ENCODE measurements around the gene SLC35G3.
"Not testable (repeated sequence)": the region's sequence is repeated elsewhere in the genome, so short reads cannot be mapped to it uniquely, and the experiment has no call there.

SLC35G3 gene

DNA sequence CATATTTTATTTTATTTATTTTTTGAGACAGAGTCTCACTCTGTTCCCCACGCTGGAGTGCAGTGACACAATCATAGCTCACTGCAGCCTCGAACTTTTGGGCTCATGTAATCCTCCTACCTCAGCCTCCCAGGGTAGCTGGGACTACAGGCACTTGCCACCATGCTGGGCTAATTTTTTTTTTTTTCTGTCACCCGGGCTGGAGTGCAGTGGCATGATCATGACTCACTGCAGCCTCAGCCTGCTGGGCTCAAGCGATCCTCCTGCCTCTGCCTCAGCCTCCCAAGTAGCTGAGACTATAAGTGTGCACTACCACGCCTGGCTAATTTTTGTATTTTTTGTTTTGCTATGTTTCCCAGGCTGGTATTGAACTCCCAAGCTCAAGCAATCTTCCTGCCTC lies 29.5 kb downstream of the SLC35G3 start:
- peak; percentile 22 for DNase-seq (ENCODE audit: low read depth)

DNA sequence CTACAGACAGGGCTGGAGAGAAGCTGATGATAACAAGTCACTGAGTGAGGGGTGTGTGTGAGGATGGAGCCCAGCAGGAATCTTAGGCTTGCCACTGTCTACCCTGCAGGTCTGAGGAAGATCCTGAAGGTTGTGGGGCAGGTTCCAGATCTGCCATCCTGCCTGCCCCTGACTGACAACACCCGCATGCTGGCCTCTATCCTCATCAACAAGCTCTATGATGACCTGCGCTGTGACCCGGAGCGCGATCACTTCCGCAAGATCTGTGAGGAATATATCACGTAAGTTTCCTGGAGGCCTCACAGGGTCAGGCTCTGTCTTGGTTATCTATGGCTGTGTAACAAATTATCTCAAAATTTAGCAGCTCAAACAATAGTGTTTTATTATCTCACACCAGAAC lies 30.3 kb downstream of the SLC35G3 start:
- DNase-seq (ENCODE audit: low read depth): no peak

DNA sequence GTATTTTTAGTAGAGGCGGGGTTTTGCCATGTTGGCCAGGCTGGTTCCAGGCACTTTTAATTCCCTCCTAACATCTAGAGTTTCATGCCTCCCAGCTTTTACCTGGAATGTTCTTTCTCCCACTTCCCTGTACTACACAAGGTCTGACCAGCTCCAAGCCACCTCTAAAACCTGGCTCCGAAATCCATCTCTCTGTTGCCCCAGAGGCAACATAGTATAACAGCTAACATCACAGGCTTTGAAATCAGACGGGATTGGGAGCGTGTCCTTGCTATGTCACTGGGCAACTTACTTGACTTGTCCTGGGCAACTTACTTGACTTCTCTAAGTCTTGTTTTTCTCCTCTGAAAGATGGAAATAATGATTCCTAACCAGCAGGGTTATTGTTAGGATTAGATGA lies 31.4 kb downstream of the SLC35G3 start:
- no peak for DNase-seq (ENCODE audit: low read depth)

- no peak for DNase-seq (ENCODE audit: low read depth)
Observed at GRCh38 chr17:35161281-35161761, 32.9 kb downstream of the SLC35G3 start.

DNA sequence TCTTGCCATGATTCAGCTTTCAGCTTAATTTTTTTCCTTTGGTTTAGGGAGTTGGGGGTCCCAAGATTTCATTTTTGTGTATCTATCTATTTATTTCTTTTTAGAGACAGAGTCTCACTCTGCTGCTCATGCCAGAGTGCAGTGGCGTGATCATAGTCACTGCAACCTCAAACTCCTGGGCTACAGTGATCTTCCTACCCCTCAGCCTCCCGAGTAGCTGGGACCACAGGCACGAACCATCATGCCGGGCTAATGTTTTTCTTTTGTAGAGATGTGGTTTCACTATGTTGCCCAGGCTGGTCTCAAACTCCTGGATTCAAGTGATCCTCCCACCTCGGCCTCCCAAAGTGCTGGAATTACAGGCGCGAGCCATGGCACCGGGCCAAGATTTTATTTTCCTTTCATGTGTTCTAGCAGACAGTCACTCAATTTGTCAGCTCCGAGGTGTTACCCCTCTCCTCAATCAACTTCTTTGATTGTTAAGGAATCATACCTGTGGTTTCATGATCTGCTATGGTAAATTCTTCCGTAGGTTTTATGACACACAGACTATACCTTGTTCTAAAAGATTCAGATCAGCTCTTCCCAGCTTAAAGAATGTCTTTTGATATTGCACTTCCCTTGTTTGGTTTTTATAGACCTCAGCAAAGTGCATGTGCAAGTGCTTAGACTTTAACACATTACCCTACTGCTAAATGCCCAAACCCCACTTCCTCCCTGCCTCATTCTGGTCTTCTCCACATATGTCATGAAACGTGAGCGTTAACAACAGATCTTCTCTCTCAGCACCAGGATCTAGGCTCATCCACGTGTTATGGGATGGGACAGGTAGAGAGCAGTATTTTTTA lies 33.6 kb downstream of the SLC35G3 start:
- DNase-seq (ENCODE audit: low read depth): no peak

DNA sequence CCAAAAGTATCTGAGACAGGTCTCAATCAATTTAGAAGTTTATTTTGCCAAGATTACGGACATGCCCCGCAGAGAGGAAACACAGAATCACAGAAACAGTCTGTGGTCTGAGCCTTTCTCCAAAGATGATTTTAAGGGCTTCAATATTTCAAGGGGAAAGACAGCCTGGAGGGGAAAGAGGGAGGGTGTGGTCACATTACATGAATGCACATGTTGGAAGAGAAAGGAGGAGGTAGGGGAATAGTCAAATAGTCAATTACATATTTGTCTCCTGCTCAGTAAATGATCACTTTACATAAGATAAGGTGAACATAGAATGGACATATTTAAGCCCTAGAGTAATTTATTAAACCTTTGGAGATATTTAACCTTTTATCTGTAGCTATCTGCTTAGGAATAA lies 34.3 kb downstream of the SLC35G3 start:
- no peak for DNase-seq (ENCODE audit: low read depth)

DNA sequence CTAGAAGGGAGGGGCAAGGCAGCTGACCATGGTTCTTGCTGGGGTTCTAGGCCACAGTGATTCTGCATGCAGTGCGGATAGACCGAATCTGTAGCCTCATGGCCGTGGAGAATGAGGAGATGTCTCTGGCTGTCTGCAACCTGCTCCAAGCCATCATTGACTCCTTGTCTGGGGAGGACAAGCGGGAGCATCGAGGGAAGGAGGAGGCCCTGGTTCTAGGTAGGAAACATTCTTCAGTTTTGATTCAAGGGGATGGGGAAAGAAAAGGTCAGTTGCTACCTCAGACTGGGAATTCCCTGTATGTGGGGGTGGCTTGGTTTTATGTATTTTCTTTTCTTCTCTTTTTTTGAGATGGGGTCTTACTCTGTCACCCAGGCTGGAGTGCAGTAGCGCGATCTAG lies 38.9 kb downstream of the SLC35G3 start:
- DNase-seq (ENCODE audit: low read depth): no peak

DNA sequence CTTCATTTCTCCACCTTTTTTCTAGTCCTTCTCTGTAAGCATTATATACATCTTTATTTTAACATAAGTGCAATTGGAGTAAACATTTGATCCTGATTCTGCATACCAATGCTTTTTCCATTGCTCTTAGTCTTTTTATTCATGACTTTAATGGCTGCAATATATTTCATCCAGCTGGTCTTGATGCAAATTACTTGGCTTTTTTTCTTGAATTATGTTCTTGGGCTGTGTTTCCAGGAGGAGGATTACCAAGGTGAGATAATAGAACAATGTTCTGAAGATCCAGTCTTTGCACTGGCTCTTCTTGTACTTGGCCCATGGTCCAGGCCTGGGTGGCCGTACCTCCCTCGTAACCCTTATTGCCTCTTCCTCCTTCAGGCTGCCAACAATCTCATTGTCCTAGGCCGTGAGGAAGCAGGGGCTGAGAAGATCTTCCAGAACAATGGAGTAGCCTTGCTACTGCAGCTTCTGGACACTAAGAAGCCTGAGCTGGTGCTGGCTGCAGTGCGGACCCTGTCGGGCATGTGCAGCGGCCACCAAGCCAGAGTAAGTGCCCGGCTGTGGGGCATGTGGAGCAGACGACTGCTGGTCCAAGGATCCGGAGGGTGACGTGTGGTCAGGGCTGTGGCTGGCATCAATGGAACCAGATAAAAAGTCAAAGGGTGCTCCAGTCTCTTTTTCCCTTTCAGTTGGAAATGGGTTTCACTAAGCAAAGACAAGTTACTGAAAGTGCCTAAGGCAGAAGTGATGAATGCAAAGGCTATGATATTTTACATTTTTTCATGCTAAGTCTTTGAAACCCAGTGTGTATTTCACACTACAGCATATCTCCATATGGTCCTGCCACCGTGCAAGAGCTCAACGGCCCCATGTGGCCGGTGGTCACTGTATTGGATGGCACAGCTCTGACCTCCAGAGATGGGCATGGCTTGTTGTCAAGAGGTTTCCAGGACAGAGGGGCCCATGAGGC lies 39.7 kb downstream of the SLC35G3 start:
- DNase-seq (ENCODE audit: low read depth): no peak

- DNase-seq (ENCODE audit: low read depth): no peak
Observed at GRCh38 chr17:35152421-35153140, 41.6 kb downstream of the SLC35G3 start.

DNA sequence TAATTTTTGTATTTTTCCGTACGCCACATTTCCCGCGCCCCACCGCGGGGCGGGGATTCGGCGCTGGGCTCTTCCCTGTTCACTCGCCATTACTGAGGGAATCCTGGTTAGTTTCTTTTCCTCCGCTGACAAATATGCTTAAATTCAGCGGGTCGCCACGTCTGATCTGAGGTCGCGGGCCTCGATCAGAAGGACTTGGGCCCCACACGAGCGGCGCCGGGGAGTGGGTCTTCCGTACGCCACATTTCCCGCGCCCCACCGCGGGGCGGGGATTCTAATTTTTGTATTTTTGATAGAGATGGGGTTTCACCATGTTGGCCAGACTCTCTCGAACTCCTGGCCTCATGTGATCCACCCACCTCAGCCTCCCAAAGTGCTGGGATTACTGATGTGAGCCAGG lies 43.1 kb downstream of the SLC35G3 start:
- not testable (repeated sequence) for DNase-seq (ENCODE audit: low read depth)

- no peak for DNase-seq (ENCODE audit: low read depth)
Observed at GRCh38 chr17:35149941-35150340, 44.3 kb downstream of the SLC35G3 start.

GRCh38 chr17:35148144-35148543 lies 46.0 kb downstream of the SLC35G3 start:
- no peak for DNase-seq (ENCODE audit: low read depth)

GRCh38 chr17:35147375-35147905 lies 46.8 kb downstream of the SLC35G3 start, which contains the start of gene UNC45B:
UNC45B (plus strand) TSS chr17:35147817; CDS start chr17:35148264, 447 bp downstream.
- no peak for DNase-seq (ENCODE audit: low read depth)

DNA sequence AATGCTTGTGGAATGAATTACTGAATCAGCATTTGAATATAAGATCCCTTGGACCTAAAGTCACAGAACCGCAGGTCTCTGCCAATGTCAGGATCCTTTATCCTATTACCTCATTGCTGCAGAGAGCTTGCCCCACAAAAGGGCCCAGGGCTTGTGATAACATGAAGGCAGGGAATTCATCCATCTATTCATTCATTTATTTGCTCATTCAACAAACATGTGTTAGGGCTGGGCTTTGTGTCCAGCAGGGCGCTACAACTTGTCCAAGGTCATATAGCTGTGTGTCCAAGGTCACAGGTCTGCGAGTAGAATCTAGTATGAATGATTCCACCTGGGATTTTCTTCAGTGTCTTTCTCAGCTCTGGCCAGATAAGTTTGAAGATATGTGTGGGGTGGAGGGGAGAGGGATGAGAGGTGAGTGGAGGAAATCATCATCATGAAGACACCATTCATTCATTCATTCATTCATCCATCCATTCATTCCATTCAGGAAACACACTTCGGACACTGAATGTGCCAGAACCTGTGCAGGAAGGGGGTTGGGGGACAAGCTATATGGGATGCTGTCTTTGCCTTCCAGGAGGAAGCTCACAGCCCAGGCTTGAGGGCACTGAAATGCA lies 47.9 kb downstream of the SLC35G3 start:
- no peak for DNase-seq (ENCODE audit: low read depth)

- DNase-seq (ENCODE audit: low read depth): no peak
Observed at GRCh38 chr17:35144840-35145239, 49.4 kb downstream of the SLC35G3 start.

Data from ELR (cell line).